Suppressor macrophage treated with lipopolysaccharide for 4 hours (primary cell): ENCODE results near the gene KCNQ2.
"Not testable (repeated sequence)": the region's sequence is repeated elsewhere in the genome, so short reads cannot be mapped to it uniquely, and the experiment has no call there.

Source experiments
- DNase-seq: peaks from one replicate; pipeline ENCODE4 v3.0.0-alpha.2; 2020

KCNQ2 gene

DNA sequence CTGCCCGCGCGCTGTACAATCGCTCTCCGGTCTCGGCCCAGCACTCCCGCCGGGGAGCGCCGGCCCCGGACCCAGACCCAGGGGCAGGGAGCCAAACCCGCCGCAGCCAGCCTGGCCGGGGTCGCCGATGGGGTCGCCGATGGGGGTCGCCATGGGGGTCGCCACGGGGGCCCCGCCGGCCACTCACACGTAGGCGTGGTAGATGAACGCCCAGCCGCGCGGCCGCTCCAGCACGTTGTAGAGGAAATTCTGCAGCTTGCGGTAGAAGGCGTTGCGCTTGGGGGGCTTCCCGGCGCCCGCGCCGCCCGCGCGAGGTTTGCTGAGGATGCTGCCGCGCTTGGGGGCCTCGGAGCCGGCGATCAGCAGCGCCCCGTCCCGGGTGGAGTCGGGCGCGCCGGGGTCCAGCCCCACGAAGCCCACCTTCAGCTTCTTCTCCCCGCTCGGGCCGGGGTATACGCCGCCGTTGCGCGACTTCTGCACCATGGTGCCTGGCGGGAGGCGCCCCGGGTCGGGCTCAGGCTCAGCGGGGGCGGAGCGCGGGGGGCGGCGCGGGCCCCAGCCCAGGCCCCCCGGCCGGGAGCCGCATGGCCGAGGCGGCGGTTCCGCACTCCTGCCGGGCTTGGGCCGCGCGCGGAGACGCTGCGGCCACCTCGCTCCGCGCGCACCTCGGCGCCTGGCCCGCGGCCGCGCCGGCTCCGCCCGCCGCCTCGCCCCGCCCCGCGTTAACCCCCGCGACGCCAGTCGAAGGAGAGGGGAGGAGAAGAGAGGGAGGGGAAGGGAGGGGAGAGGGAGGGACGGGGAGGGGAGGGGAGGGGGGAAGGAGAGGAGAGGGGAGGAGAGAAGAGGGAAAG, at the start of gene KCNQ2:
Gene KCNQ2 (minus strand): TSS at position 675 of the 851 bp plus-strand sequence. CDS start 192 bp downstream, at position 483.
- DNase-seq: no peak

- DNase-seq: no peak
These were observed 49.1 kb upstream of the KCNQ2 start for GRCh38 chr20:63521602-63522001.

DNA sequence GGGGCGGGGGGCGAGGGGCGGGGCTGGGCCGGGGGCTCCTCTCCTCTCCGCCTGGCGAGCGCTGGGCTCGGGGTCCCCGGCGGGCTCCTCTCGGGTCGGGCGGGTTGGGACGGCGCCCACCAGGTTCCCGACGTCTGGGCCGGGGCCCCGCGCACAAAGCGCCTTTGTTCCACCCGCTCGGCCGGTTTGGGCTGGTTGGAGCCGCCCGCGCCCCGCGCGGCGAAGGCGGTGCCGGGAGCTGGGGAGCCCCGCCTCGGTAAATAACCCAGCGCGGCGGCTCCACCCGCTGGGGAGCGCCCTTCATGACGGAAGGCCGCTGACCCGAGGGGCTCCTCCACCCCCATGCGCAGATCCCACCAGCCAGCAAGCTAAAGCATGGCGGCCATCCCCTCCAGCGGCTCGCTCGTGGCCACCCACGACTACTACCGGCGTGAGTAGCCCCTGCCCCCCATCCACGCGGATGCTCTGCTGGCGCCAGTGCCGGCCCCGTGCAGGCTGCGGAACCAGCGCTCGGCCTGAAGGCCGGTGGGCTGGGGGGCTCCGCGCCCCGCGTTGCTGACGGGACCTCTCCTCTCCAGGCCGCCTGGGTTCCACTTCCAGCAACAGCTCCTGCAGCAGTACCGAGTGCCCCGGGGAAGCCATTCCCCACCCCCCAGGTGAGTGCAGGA, 48.6 kb upstream of the KCNQ2 start:
- DNase-seq: peak; percentile 67

DNA sequence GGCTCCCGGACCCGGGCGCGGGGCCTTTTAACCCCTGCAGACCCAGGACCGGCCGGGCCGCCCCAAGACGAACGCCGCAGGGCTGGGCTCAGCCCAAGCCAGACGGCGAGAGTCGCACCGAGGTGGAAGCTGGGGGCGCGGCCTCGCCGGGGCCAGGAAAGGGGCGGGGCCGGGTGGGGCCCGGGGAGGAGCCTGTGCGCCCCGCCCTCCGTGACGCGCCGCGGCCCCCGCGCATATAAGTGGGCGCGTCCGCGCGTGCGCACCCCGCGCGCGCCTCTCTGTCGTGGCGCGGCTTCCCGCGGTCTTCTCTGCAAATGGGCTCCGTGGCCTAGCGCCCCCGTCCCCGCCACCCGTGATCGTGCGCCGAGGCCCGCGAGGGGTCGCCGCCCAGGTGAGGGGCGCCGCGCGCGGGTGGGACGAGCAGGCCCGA, 48.1 kb upstream of the KCNQ2 start, which contains the start of gene PPDPF:
Gene PPDPF (plus strand): TSS at position 262 of the 430 bp plus-strand sequence. CDS start 544 bp downstream, outside the sequence.
- DNase-seq: peak; percentile 93

GRCh38 chr20:63519668-63520503, 47.4 kb upstream of the KCNQ2 start:
- DNase-seq: peak; percentile 20

DNA sequence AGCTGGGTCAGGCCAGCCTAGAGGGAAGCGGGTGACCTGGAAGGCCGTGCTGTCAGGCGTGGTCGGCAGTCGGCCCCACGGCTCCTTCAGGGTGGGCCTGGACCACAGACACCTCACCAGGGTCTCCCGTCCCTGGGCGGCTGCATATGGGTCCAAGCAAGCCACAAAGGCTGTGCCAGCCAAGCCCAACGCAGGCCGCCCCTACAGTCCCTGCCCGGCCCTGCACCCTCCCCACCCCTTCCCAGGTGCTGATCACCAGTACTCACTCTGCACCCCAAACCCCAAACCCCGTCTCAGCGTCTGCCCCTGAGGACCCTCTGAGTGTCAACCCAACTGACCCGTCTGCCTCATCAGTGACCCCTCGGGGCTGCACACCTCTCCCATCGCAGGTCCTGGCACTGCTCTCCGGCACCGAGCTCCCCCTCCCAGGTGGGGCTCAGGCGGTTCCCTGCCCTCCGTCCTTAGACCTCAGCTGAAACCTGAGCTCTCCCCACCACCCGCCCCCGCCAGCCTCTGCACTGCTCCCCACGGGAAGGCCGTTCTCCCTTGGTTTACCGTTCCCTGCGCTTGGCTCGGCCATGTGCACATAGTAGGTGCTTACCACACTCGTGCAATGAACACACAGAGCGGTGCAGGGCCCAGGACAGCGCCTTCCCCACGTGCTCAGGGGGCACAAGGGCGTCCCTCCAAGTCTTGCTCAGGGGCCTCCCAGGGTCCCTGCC, 46.7 kb upstream of the KCNQ2 start:
- DNase-seq: no peak

DNA sequence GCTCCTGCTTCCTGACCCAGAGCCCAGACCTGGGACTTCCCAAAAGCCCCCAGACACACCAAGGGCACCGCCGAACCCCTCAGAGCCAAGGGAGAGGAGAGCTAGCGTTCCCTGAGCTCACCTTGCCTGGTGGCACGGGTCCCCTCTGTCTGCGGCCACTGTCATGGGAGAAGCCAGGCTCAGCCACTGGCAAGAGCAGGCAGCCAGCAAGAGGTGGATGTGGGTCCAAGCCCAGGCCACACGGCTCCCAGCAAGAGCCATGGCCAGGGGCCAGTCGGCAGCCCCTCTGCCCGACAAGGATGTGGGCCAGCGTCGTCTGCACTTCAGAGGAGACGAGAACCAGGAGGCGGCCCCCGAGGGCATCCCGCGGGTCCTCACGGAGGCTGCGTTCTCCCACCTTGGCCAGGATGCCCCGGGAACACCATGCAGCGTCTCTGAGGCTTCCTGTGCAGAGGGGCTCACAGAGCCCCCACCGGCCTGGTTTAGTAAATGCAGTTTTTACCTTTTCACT, 46.0 kb upstream of the KCNQ2 start:
- no peak for DNase-seq

- DNase-seq: no peak
These were observed 45.2 kb upstream of the KCNQ2 start for GRCh38 chr20:63517376-63518309.

DNA sequence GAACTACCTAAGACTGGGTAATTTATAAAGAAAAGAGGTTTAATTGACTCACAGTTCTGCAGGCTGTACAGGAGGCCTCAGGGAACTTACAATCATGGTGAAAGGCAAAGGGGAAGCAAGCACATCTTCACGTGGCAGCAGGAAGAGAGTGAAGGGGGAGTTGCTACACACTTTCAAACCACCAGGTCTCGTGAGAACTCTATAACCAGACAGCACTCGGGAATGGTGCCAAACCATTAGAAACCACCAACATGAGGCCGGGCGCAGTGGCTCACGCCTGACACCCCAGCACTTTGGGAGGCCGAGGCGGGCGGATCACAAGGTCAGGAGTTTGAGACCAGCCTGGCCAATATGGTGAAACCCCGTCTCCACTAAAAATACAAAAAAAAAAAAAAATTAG, 42.1 kb upstream of the KCNQ2 start:
- not testable (repeated sequence) for DNase-seq

DNA sequence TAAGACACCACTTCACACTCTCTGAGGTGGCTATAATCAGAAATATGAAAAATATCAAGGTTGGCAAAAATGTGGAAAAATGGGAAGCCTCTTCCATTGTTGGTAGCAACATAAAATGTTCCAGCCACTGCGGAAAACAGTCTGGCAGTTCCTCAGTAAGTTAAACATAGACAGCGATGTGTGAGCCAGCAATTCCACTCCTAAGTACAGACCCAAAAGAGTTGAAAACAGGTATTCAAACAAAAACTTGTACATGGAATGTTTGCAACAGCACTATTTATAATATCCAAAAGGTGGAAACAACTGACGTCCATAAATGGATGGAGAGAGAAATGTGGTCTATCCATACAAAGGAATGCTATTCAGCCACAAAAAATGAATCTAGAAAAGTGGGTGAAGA, 40.8 kb upstream of the KCNQ2 start:
- no peak for DNase-seq

GRCh38 chr20:63509088-63509564, 36.7 kb upstream of the KCNQ2 start:
- DNase-seq: no peak

GRCh38 chr20:63508072-63508768, 35.8 kb upstream of the KCNQ2 start:
- DNase-seq: no peak

DNA sequence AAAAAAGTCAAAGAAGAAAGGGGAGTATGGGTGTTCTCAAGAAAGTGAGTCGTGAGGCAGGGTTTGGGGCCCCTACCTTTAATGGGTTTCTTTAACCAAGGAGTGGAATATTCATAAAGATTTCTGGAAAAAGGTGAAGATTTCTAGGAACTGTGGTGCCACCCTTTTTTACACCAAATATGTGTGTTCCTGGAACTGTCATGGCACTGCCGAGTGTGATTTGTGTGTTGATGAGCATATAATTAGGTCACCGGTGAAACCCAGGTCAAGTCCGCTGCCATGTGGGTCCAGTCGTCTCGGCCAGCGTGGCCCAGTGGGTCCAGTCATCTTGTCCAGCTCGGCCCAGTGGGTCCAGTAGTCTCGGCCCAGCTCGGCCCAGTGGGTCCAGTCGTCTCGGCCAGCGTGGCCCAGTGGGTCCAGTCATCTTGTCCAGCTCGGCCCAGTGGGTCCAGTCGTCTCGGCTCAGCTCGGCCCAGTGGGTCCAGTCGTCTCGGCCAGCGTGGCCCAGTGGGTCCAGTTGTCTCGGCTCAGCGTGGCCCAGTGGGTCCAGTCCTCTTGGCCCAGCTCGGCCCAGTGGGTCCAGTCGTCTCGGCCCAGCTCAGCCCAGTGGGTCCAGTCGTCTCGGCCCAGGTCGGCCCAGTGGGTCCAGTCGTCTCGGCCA, 34.8 kb upstream of the KCNQ2 start:
- no peak for DNase-seq

- DNase-seq: no peak
These were observed 33.3 kb upstream of the KCNQ2 start for GRCh38 chr20:63505723-63506122.

DNA sequence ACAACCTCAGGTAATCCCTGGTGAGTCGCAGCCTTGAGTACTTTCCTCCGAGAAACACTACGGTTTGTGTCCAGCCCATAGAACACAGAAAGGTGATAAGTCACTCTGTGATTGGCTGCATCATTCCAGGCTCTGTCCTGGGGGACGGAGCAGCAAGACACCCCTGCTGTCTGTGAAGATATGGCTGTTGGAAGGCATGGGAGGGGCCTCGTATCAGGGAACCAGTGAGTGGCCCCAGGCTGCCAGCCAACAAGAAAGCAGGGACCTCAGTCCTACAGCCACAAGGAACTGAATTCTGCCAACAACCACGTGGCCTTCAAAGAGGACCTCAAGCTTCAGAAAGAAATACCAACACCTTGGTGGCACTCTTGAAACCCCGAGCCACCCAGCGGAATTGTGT, 32.8 kb upstream of the KCNQ2 start:
- DNase-seq: no peak

GRCh38 chr20:63504642-63505041, 32.2 kb upstream of the KCNQ2 start:
- DNase-seq: no peak

DNA sequence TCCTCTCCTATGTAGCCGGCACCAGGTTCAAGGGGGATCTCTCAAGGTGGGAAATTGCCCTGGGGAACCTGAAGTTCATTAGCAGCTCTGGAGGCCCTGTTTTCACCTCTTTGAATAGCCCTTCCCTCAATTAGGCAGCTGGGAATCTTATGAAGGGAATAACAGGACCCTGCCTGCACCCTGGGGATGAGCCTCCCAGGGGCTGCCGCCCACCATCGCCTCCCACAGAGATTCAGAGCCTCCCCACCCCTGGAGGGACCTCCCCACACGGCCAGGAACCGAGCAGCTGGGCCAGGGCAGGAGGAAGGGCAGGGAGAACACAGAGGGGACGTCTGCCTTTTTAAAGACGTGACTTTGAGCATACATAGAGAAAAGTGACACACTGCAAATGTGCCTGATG, 31.1 kb upstream of the KCNQ2 start:
- DNase-seq: no peak

DNA sequence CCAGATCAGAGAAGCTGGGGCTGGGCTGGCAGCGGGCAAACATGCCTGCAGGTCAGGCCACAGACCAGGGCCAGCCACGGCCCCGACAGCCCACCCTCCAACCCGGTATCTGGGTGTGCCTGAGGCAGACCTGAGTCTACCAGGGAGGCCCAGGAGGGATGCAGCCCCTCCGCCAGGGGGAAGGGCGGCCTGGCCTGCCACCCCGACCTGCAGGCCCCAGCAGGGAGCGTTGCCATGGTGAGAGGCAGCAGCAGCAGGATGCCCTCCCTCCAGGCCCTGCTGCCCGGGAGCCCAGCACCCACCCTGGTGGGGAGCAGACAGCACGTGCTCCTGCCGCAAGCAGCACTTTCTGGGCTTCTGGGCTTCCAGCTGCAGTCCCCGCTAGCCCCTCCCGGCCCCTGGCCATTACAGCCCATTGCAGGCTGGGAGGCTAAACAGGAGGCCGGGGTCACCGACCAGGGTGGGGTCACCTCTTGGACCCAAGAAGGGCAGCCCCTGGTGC, 30.3 kb upstream of the KCNQ2 start:
- no peak for DNase-seq
